Peyer's patch (tissue), 4 donors: ENCODE data around the gene LETMD1. TPM values are rescaled to one million over a fixed set of nuclear protein-coding genes. Genes with fewer than 3 reads are reported as not detected.
A peak's percentile ranks its signal among the peaks of the same experiment; 100 is the strongest.

ENCODE experiments used
- DNase-seq, 3 donors: peaks; one replicate each; pipeline ENCODE4 v3.0.0-alpha.2; 2017 to 2019
- H3K27ac ChIP-seq, 4 donors: fragments of 200-600 bp; sonication (generic); one replicate each; pipeline ENCODE4 v1.5.1; 2016 to 2019
- H3K27me3 ChIP-seq, 2 donors: fragments of 200-600 bp; sonication (generic); one replicate each; pipeline ENCODE4 v1.5.1; 2019
- H3K36me3 ChIP-seq, 3 donors: fragments of 200-600 bp; sonication (generic); one replicate each; pipeline ENCODE4 v1.5.1; 2016 to 2019
- H3K4me1 ChIP-seq, 4 donors: fragments of 200-600 bp; sonication (generic); one replicate each; pipeline ENCODE4 v1.5.1; 2016 to 2019
- H3K4me3 ChIP-seq, 4 donors: fragments of 200-600 bp; sonication (generic); 1 replicate in 3 of 4; 2 replicates in 1 of 4; pipeline ENCODE4 v1.5.1; 2016 to 2019; ENCODE audit warnings: mild to moderate bottlenecking in 1 of 4
- H3K9me3 ChIP-seq, 4 donors: fragments of 200-600 bp; sonication (generic); one replicate each; pipeline ENCODE4 v1.5.1; 2016 to 2019; ENCODE audit warnings: mild to moderate bottlenecking in 1 of 4
- POLR2A ChIP-seq, 2 donors: fragments of 450-650 bp; IDR thresholded peaks; one replicate each; pipeline ENCODE4 v1.5.1; 2017; ENCODE audit warnings: antibody characterized with exemption in 2 of 2, mild to moderate bottlenecking in 2 of 2, moderate library complexity in 2 of 2
- total RNA-seq, 4 donors: library from RNA; depleted of rRNA; stranded (reverse); fragments of >200 nt; gene quantifications; one replicate each; pipeline ENCODE4 v1.1.0, GENCODE V29; 2016
- TF ChIP-seq, protein P1 (sequence below), 6 experiments: fragments of 450-650 bp in 4 of 6; fragments of 200-600 bp in 2 of 6; sonication (generic) in 1 of 6; IDR thresholded peaks; one replicate each; pipeline ENCODE4 v1.5.1; 2017 to 2019; ENCODE audit warnings: antibody characterized with exemption in 6 of 6, mild to moderate bottlenecking in 3 of 6, moderate library complexity in 1 of 6

Gene LETMD1
- total RNA-seq, 4 donors from 2014 or later = 55.3 to 155 (median 91.4) TPM

DNA sequence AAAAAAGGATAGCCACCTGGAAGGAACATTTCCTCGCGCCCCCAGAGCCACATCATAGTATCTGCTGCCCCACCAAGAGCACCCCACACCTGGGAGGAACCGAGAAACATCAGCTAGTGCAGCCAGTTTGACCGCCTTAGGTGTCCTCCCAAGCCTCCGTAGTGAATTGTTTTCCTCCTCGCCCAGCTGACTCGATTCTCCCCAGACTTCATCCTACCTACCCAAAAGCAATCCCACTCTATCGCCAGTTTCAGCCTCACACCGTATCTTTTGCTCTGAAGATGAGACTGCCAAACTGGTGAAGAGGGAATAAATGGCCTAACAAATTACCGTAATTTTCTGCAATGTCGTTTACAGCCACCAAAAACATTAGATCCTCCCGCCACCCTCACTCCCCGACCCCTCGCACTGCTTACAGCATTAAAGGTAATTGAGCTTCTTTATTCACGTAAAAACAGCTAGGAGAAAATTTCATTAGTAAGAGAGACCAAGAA, 20.7 kb upstream of the LETMD1 start:
- Histone ChIP-seq H3K36me3 (no peaks in the 10 kb centered on the region), H3K4me3 (no peak overlapping the region), H3K9me3 (no peaks in the 10 kb centered on the region), H3K27ac (no peak overlapping the region), H3K4me1 (peaks cover 0 to 29% (median 8%) of the 10 kb centered on the region in 4 donors), H3K27me3 (no peaks in the 10 kb centered on the region)
- DNase-seq = peak in 1 of 3 donors; percentile 35
- TF ChIP-seq, protein P1, sequence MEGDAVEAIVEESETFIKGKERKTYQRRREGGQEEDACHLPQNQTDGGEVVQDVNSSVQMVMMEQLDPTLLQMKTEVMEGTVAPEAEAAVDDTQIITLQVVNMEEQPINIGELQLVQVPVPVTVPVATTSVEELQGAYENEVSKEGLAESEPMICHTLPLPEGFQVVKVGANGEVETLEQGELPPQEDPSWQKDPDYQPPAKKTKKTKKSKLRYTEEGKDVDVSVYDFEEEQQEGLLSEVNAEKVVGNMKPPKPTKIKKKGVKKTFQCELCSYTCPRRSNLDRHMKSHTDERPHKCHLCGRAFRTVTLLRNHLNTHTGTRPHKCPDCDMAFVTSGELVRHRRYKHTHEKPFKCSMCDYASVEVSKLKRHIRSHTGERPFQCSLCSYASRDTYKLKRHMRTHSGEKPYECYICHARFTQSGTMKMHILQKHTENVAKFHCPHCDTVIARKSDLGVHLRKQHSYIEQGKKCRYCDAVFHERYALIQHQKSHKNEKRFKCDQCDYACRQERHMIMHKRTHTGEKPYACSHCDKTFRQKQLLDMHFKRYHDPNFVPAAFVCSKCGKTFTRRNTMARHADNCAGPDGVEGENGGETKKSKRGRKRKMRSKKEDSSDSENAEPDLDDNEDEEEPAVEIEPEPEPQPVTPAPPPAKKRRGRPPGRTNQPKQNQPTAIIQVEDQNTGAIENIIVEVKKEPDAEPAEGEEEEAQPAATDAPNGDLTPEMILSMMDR (IDR thresholded peaks at IDR 0.05) = no peak
- TF ChIP-seq POLR2A (IDR thresholded peaks at IDR 0.05) = no peak

DNA sequence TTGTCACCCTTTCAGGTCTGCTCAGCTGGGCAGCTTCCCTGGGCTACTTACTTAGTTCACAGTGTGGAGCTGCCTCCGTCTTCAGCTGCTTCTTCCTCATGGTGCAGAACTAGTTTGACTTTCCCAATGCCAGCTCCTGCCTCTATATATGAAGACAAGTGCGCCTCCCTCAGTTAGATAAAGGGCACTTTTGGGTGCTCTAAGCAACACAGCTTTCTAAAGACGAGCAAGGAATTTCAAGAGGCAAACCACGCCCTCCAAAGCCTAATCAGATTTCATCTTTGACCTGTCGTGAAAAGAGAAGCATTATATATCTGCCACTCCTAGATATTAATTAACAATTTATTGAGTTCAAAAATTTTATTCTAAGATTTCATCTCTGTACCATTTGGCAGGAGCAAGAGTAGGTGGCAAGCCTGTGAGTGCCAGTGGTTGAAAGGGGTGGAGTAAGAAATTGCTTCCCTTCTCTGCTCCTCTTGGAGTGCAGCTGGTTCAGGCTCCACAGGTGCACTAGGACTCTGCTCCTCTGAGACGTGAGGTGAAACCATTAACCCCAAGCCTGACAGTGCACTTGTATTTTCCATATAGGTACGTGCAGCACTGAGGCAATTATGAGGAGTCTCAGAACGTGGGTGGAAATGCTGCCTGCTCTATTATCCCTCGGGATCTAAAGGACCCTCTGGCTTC, 19.9 kb upstream of the LETMD1 start:
- peak in 2 of 3 donors; percentile 59 to 65 for DNase-seq
- no peak for TF ChIP-seq POLR2A (IDR thresholded peaks at IDR 0.05)
- TF ChIP-seq, protein P1 (IDR thresholded peaks at IDR 0.05) = peak in 3 of 6 experiments; percentile 49 to 69 (median 56)
- Histone ChIP-seq H3K27ac (peak overlapping the region in 3 of 4 donors; percentile 21 to 75 (median 75)), H3K4me1 (peaks cover 0 to 20% (median 8%) of the 10 kb centered on the region in 4 donors), H3K9me3 (no peaks in the 10 kb centered on the region), H3K4me3 (peak overlapping the region in 2 of 4 donors; percentile 31 to 33), H3K36me3 (no peaks in the 10 kb centered on the region), H3K27me3 (no peaks in the 10 kb centered on the region)

DNA sequence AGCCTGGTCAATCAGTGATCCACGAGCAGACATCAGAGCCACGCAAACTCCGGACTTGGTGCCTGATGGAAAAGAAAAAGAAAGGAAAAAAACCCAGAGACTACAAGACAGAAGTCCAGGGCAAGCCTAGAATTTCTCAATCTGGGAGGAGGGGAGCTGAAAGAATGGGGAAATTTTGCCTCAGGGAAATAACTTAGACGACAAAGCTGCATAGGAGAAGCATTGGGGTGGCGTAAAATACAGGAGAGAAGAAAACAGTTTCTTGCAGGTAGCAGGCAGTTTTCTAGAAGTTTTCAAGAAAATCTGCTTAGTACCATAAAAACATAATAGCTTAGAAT, 19.3 kb upstream of the LETMD1 start:
- Histone ChIP-seq H3K36me3 (no peaks in the 10 kb centered on the region), H3K4me1 (peaks cover 0 to 15% (median 6%) of the 10 kb centered on the region in 4 donors), H3K9me3 (no peaks in the 10 kb centered on the region), H3K4me3 (peak overlapping the region in 2 of 4 donors; percentile 31 to 33), H3K27me3 (no peaks in the 10 kb centered on the region), H3K27ac (peak overlapping the region in 3 of 4 donors; percentile 21 to 75 (median 75))
- TF ChIP-seq POLR2A (IDR thresholded peaks at IDR 0.05) = no peak
- TF ChIP-seq, protein P1 (IDR thresholded peaks at IDR 0.05) = no peak
- no peak for DNase-seq

DNA sequence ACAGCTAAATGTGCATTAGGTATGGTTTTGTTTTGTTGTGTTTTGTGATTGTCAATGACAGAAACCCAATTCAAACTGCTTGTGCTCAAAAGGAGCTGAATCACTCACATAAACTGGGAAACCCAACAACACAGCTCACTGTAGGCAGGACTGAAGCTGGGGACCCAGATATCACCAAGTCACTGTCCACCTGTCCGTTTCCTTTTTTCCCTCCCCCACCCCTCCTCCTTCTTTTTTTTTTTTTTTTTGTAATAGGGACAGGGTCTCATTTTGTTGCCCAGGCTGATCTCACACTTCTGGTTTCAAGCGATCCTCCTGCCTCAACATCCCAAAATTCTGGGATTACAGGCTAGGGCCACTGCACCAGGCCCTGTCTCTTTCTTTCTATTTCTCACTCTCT, 15.1 kb upstream of the LETMD1 start:
- Histone ChIP-seq H3K4me3 (no peak overlapping the region), H3K36me3 (no peaks in the 10 kb centered on the region), H3K27ac (no peak overlapping the region), H3K27me3 (no peaks in the 10 kb centered on the region), H3K4me1 (no peaks in the 10 kb centered on the region), H3K9me3 (no peaks in the 10 kb centered on the region)
- no peak for DNase-seq
- TF ChIP-seq POLR2A (IDR thresholded peaks at IDR 0.05) = no peak
- TF ChIP-seq, protein P1 (IDR thresholded peaks at IDR 0.05) = no peak

DNA sequence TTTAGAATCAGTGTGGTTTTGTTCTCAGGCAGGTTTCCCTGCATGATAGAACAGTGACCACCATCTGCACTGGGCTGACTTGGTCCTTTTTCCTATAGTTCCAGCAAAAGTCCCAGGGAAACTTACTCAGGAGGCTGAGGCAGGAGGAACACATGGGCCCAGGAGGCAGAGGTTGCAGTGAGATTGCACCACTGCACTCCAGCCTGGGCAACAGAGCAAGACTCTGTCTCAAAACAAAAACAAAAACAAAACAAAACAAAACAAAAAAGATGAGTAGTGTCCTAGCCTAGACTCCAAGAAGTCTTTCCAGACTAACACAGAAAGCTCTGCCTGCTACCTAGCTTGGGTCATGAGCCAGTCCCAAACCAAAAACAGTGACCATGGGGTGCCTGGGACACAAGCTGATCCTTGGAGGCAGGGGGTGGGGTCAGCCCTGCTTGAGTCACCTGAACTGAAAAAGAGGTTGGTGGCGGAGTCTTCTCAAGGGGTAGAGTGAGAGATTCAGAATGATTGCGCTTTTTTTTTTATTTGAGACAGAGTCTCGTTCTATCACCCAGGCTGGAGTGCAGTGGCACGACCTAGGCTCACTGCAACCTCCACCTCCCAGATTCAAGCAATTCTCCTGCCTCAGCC, 14.6 kb upstream of the LETMD1 start:
- H3K9me3 ChIP-seq = no peaks in the 10 kb centered on the region
- no peaks in the 10 kb centered on the region for H3K4me1 ChIP-seq
- no peak overlapping the region for H3K4me3 ChIP-seq
- no peaks in the 10 kb centered on the region for H3K27me3 ChIP-seq
- H3K27ac ChIP-seq = no peak overlapping the region
- no peak for DNase-seq
- no peaks in the 10 kb centered on the region for H3K36me3 ChIP-seq
- TF ChIP-seq, protein P1 (IDR thresholded peaks at IDR 0.05) = no peak
- no peak for TF ChIP-seq POLR2A (IDR thresholded peaks at IDR 0.05)
